Skeletal muscle tissue (tissue), 5 donors: ENCODE results near the gene MCF2L2. TPM values are rescaled to one million over a fixed set of nuclear protein-coding genes. Genes with fewer than 3 reads are reported as not detected.

Source experiments
- H3K27ac ChIP-seq: one replicate; pipeline ENCODE4 v1.7.0; 2013; ENCODE audit warnings: mild to moderate bottlenecking, low read depth, low read length, inconsistent platforms
- H3K27me3 ChIP-seq, 3 donors: one replicate each; pipeline ENCODE4 v1.7.0; 2013; ENCODE audit warnings: low read length in 3 of 3; ENCODE audit not compliant: control insufficient read depth in 3 of 3, insufficient read depth in 3 of 3
- H3K36me3 ChIP-seq, 3 donors: one replicate each; pipeline ENCODE4 v1.7.0; 2013; ENCODE audit warnings: low read length in 3 of 3; ENCODE audit not compliant: control insufficient read depth in 3 of 3, insufficient read depth in 3 of 3
- H3K4me1 ChIP-seq, 3 donors: one replicate each; pipeline ENCODE4 v1.7.0; 2013; ENCODE audit warnings: low read length in 3 of 3, mild to moderate bottlenecking in 3 of 3; ENCODE audit not compliant: control insufficient read depth in 3 of 3, insufficient read depth in 3 of 3
- H3K4me3 ChIP-seq, 3 donors: one replicate each; pipeline ENCODE4 v1.7.0; 2013; ENCODE audit warnings: low read length in 3 of 3
- H3K9ac ChIP-seq, 3 donors: one replicate each; pipeline ENCODE4 v1.7.0; 2013; ENCODE audit warnings: low read length in 3 of 3, mild to moderate bottlenecking in 3 of 3, moderate library complexity in 2 of 3, low read depth in 1 of 3
- H3K9me3 ChIP-seq, 3 donors: one replicate each; pipeline ENCODE4 v1.7.0; 2013; ENCODE audit warnings: low read length in 3 of 3; ENCODE audit not compliant: control insufficient read depth in 3 of 3
- small RNA-seq: library from RNA; depleted of rRNA; stranded (forward); fragments of <200 nt; gene quantifications from one replicate; pipeline ENCODE3, GENCODE V24; 2014
- total RNA-seq: library from RNA; depleted of rRNA; stranded (reverse); fragments of >200 nt; gene quantifications from one replicate; pipeline ENCODE4 v1.2.3, GENCODE V29; 2014
- donor health status: Osteomylitis.

MCF2L2 gene
- total RNA-seq, 1 donor from 2014 or later: under 0.01 TPM

DNA sequence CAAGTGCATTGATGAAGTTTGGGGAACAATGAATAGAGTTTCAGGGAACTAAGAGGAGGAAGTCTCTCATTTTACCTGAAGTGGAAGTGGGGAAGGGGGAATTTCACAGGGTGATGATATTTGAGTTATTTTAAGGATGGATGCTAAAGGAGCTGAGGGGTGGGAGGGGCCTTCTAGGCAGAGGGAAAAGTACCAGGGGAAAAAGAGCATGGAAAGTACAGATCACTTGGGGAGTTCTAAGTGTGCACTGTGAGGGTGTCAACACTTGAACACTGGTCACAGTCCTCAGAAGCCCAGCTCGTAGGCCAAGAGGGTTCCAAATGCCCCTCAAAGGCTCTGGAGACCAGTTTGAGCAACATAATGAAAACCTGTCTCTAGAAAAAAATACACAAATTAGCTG, 284.1 kb downstream of the MCF2L2 start:
- Histone ChIP-seq H3K27me3 (peaks cover 0 to 8% (median 3%) of the 10 kb centered on the region in 3 donors), H3K4me3 (no peak overlapping the region), H3K4me1 (no peaks in the 10 kb centered on the region), H3K27ac (no peak overlapping the region), H3K9ac (no peak overlapping the region), H3K36me3 (no peaks in the 10 kb centered on the region), H3K9me3 (no peaks in the 10 kb centered on the region)

DNA sequence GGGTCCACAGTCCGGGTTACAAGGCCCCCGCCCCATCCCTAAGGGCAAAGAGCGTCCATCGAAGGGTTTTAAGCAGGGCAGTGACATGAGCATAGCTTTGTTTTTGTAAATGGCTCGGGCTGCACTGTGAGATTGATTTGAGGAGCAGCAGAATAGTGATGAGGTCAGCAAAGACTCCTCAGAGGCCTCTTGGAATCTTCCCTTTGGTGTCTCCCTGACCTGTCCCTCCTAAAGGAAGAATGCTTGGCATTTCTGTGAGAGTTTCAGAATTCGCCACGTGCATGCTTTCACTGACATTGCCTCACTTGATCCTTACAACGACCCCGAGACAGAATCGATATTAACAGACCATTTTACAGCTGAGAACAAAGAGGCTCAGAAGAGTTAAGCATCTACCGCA, 286.2 kb downstream of the MCF2L2 start:
- Histone ChIP-seq H3K27ac (no peak overlapping the region), H3K4me3 (no peak overlapping the region), H3K9ac (no peak overlapping the region), H3K27me3 (peaks cover 0 to 8% (median 3%) of the 10 kb centered on the region in 3 donors), H3K36me3 (no peaks in the 10 kb centered on the region), H3K9me3 (no peaks in the 10 kb centered on the region), H3K4me1 (no peaks in the 10 kb centered on the region)

DNA sequence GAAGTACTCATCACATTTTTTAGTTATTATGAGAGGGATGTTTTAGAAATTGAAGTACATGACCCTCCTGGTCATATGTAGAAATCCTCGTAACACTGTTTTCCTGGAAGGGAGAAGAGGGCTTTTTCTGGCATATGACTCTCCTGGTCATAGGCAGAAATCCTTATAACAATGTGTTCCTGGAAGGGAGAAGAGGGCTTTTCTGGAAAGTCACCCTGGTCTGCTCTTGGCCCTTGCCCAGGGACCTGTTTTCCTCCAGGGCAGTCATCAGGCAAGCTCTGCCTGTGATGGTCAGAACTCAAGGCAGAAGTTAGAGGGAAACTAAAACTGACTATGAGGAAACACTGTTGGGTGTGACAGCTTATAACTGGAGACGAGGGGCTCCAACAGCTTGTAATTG, 293.6 kb downstream of the MCF2L2 start:
- Histone ChIP-seq H3K27ac (no peak overlapping the region), H3K4me1 (no peaks in the 10 kb centered on the region), H3K9me3 (peaks cover 0 to under 1% (median 0%) of the 10 kb centered on the region in 3 donors), H3K36me3 (no peaks in the 10 kb centered on the region), H3K9ac (no peak overlapping the region), H3K27me3 (peaks cover 0 to 5% (median 3%) of the 10 kb centered on the region in 3 donors), H3K4me3 (no peak overlapping the region)

DNA sequence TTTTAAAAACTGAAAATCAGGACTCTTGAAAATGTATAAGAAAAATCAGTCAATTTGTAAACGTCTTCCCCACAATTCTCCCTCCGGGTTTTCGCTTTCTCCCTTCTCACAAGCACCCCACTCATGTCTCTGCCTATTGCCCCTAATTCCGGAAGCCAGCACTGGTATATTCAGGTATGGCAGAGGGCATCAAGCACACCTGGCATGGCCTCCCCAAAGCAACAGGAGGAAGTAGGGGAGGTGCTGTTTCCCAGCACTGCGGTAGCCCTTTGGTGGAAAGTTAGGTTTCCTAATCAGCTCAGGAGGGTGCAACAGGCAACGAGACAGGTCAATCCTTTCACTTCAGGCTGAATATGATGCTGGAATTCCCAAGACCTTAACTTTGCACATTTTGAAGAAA, 296.0 kb downstream of the MCF2L2 start:
- Histone ChIP-seq H3K4me3 (no peak overlapping the region), H3K27me3 (peaks cover 0 to 5% (median 3%) of the 10 kb centered on the region in 3 donors), H3K9ac (no peak overlapping the region), H3K27ac (no peak overlapping the region), H3K4me1 (no peaks in the 10 kb centered on the region), H3K36me3 (no peaks in the 10 kb centered on the region), H3K9me3 (peaks cover 0 to 3% (median 0%) of the 10 kb centered on the region in 3 donors)

DNA sequence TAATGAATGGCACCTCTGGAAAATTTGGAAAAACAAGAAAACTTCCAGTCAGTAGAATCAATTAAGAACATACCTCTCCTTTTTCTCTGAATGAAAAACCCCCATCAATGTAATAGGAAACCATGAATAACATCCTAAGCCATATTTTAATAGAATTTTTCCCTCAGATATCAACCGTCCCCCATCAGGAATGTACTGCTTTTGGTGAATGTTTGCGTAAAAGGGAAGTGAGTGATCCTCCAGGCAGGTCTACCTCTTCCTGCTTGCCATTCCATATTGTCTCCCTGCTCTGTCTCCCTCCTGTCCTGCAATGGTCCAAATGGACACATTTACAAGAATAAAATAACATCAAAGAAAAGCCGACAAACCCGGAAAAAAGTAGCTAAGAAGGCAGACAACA, 296.7 kb downstream of the MCF2L2 start:
- Histone ChIP-seq H3K9ac (no peak overlapping the region), H3K27me3 (peaks cover 0 to 5% (median 3%) of the 10 kb centered on the region in 3 donors)

DNA sequence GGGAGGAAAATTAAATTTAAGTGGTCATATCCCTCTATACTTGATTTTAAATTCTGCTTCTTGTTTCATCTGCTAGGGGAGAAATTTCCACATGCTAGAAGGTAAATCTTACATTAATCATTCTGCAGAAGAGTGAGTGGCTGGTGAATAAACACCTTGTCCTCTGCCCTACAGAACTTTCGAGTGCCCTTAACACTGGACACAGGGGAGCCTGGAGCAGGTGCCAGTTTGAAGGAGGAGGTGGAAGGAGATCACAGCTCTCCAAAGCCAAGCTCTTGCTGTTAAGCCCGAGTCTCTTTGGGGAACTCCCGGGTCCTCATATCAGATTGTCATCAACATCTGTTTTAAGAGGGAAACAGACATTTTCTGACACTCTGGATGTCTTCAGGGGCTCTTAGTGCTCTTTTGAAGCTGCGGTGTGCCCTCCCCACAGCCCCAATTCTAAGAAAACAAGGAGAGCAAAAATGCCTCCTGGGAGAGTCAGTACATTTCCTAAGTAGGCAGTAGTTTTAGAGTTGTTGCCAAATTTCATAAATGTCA, 297.2 kb downstream of the MCF2L2 start:
- peaks cover 0 to 5% (median 3%) of the 10 kb centered on the region in 3 donors for H3K27me3 ChIP-seq
- no peaks in the 10 kb centered on the region for H3K4me1 ChIP-seq
- H3K4me3 ChIP-seq: no peak overlapping the region
- H3K9ac ChIP-seq: no peak overlapping the region
- no peaks in the 10 kb centered on the region for H3K36me3 ChIP-seq
- H3K27ac ChIP-seq: no peak overlapping the region
- H3K9me3 ChIP-seq: peaks cover 0 to 3% (median 0%) of the 10 kb centered on the region in 3 donors

More for the DNA sequence above, 296.7 kb downstream of the MCF2L2 start:
- Histone ChIP-seq H3K36me3 (no peaks in the 10 kb centered on the region), H3K27ac (no peak overlapping the region), H3K4me3 (no peak overlapping the region), H3K9me3 (peaks cover 0 to 3% (median 0%) of the 10 kb centered on the region in 3 donors), H3K4me1 (no peaks in the 10 kb centered on the region)

DNA sequence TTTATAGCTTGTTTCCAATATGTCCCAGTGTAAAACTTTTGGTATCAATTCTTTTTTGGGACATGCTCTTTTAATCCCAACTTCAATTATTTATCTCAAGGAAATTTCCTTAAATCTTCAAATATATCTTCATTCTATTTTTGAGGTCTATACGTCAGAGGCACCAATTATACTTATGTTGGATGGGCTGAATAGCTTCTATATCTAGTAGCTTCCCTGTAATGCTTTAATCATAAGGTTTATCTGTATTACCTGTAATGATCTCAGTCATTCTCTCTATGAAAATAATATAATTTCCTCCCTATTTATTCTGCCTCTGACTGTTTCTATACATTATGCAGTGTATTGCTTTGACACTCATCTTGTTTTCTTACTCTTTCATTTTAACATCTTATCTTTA, 299.2 kb downstream of the MCF2L2 start:
- H3K9ac ChIP-seq: no peak overlapping the region
- peaks cover 0 to 3% (median 0%) of the 10 kb centered on the region in 3 donors for H3K9me3 ChIP-seq
- no peaks in the 10 kb centered on the region for H3K4me1 ChIP-seq
- H3K4me3 ChIP-seq: no peak overlapping the region
- H3K27me3 ChIP-seq: peaks cover 0 to 3% (median 0%) of the 10 kb centered on the region in 3 donors
- no peaks in the 10 kb centered on the region for H3K36me3 ChIP-seq
- no peak overlapping the region for H3K27ac ChIP-seq

DNA sequence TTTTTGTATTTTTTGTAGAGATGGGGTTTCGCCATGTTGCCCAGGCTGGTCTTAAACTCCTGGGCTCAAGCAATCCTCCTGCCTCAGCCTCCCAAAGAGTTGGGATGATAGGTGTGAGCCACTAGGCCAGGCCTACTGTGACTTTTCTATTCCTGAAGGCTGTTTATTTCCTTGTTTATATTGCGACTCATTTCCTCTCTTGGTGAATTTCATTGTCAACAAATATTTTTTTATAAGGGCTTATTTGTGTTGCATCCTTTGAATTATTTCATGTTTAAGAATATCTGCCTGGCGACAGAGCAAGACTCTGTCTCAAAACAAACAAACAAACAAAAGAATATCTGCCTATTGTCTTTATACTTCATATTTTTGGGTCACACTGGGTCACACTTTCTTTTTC, 299.7 kb downstream of the MCF2L2 start:
- Histone ChIP-seq H3K27me3 (peaks cover 0 to 3% (median 0%) of the 10 kb centered on the region in 3 donors), H3K4me3 (no peak overlapping the region), H3K9me3 (peaks cover 0 to 3% (median 0%) of the 10 kb centered on the region in 3 donors), H3K36me3 (no peaks in the 10 kb centered on the region), H3K4me1 (no peaks in the 10 kb centered on the region), H3K9ac (no peak overlapping the region), H3K27ac (no peak overlapping the region)

Small RNA genes within 50 kb of the gene (small RNA-seq; reads per million reads assigned to genes)
- gene RF00092: not detected
- not detected for gene RF00394
- not detected for gene RF01241
- not detected for gene RNA5SP151
- gene SNORA63D: 7.6 reads per million, percentile 91 among the genes with 10 or more reads in this experiment

Other genes starting within 250 kb of the MCF2L2 start
- 4.2 TPM for gene B3GNT5, start 175.4 kb downstream of the MCF2L2 start, total RNA-seq
- gene KLHL6, start 127.1 kb upstream of the MCF2L2 start, total RNA-seq: 1.0 TPM
- 178 TPM for gene KLHL24, start 207.0 kb upstream of the MCF2L2 start, total RNA-seq